Esophagus muscularis mucosa (tissue), 4 donors: ENCODE data around the gene LOC128125822.

ENCODE experiments used
- DNase-seq: peaks from one replicate; pipeline ENCODE4 v3.0.0-alpha.2; 2017; ENCODE audit errors: extremely low spot score
- H3K27ac ChIP-seq, 4 donors: fragments of 200-600 bp; sonication (generic); replicated peaks in 1 of 4; 1 replicate in 3 of 4; 2 replicates in 1 of 4; pipeline ENCODE4 v1.5.1; 2016 to 2019; ENCODE audit warnings: mild to moderate bottlenecking in 1 of 4
- H3K27me3 ChIP-seq, 4 donors: fragments of 200-600 bp; sonication (generic); one replicate each; pipeline versions ENCODE4 v1.5.1 to v1.6.0; 2016 to 2019
- H3K36me3 ChIP-seq, 4 donors: fragments of 200-600 bp; sonication (generic); one replicate each; pipeline ENCODE4 v1.5.1; 2016 to 2019
- H3K4me1 ChIP-seq, 4 donors: fragments of 200-600 bp; sonication (generic); one replicate each; pipeline ENCODE4 v1.5.1; 2016 to 2019
- H3K4me3 ChIP-seq, 4 donors: fragments of 200-600 bp; sonication (generic); 1 replicate in 2 of 4; 2 replicates in 2 of 4; pipeline ENCODE4 v1.5.1; 2016 to 2019; ENCODE audit warnings: mild to moderate bottlenecking in 4 of 4, moderate library complexity in 1 of 4
- H3K9me3 ChIP-seq, 4 donors: fragments of 200-600 bp; sonication (generic); 1 replicate in 3 of 4; 2 replicates in 1 of 4; pipeline ENCODE4 v1.5.1; 2016 to 2019
- CTCF ChIP-seq, 3 experiments: fragments of 200-600 bp in 2 of 3; fragments of 450-650 bp in 1 of 3; sonication (generic) in 2 of 3; IDR thresholded peaks; one replicate each; pipeline ENCODE4 v1.5.1; 2017 to 2019; ENCODE audit warnings: antibody characterized with exemption in 3 of 3, mild to moderate bottlenecking in 2 of 3, moderate library complexity in 1 of 3
- EP300 ChIP-seq: sonication (generic); formaldehyde crosslinking; IDR thresholded peaks from one replicate; pipeline ENCODE4 v1.6.1; 2017; ENCODE audit warnings: antibody characterized with exemption
- POLR2A ChIP-seq: fragments of 450-650 bp; IDR thresholded peaks from one replicate; pipeline ENCODE4 v1.6.1; 2017; ENCODE audit warnings: antibody characterized with exemption, moderate library complexity, mild to moderate bottlenecking, low read depth
- POLR2AphosphoS5 ChIP-seq, 2 donors: sonication (generic); formaldehyde crosslinking; IDR thresholded peaks; one replicate each; pipeline ENCODE4 v1.6.1; 2017; ENCODE audit warnings: antibody characterized with exemption in 2 of 2
- WGBS: methylation state at CpG from one replicate; pipeline ENCODE4 v1.1.5; 2018; 5-methylcytosine and 5-hydroxymethylcytosine counted together
- intact Hi-C: fragments of 100-400 bp; cut with DNase I; formaldehyde crosslinking; loops from one replicate; pipeline ENCODE4 v1.15.1; 2023

Gene LOC128125822

GRCh38 chr6:63571361-63572043, 778 bp upstream of the LOC128125822 start:
- WGBS: 21% methylated on average over 20 of the region's 20 CpGs
- peaks cover 4 to 28% (median 23%) of the 10 kb centered on the region in 4 donors for H3K4me1 ChIP-seq
- TF ChIP-seq EP300 (peak; percentile 13), CTCF (IDR thresholded peaks at IDR 0.05) (no peak), POLR2A (no peak)
- H3K36me3 ChIP-seq: peaks cover 0 to 3% (median 2%) of the 10 kb centered on the region in 4 donors
- peak overlapping the region; percentile 89 to 97 (median 94) for H3K4me3 ChIP-seq
- no peaks in the 10 kb centered on the region for H3K9me3 ChIP-seq
- no peaks in the 10 kb centered on the region for H3K27me3 ChIP-seq
- intact Hi-C loops: loop anchor here (10.0 kb wide), 2 partner anchors 63 to 217 kb away; partner anchors contain the start of gene PHF3
- peak; percentile 92 for DNase-seq
- peak overlapping the region; percentile 100 for H3K27ac ChIP-seq

GRCh38 chr6:63572747-63573075, 431 bp downstream of the LOC128125822 start:
- WGBS: 4% methylated on average over 9 of the region's 42 CpGs
- DNase-seq: no peak
- H3K4me1 ChIP-seq: peaks cover 4 to 29% (median 24%) of the 10 kb centered on the region in 4 donors
- no peaks in the 10 kb centered on the region for H3K27me3 ChIP-seq
- H3K9me3 ChIP-seq: no peaks in the 10 kb centered on the region
- no peak for TF ChIP-seq POLR2A
- TF ChIP-seq CTCF (IDR thresholded peaks at IDR 0.05): no peak
- no peak for TF ChIP-seq EP300
- TF ChIP-seq POLR2AphosphoS5 (IDR thresholded peaks at IDR 0.05): no peak
- peaks cover 4 to 15% (median 14%) of the 10 kb centered on the region in 4 donors for H3K36me3 ChIP-seq
- peak overlapping the region; percentile 100 for H3K27ac ChIP-seq
- peak overlapping the region; percentile 89 to 97 (median 94) for H3K4me3 ChIP-seq
- intact Hi-C loops: loop anchor here (10.0 kb wide), 2 partner anchors 62 to 218 kb away; partner anchors contain the start of gene PHF3

GRCh38 chr6:63573076-63573898, 1.0 kb downstream of the LOC128125822 start:
- TF ChIP-seq POLR2AphosphoS5 (IDR thresholded peaks at IDR 0.05) (peak; percentile 73 to 82), CTCF (IDR thresholded peaks at IDR 0.05) (no peak)
- peak overlapping the region; percentile 89 to 97 (median 94) for H3K4me3 ChIP-seq
- peaks cover 4 to 29% (median 24%) of the 10 kb centered on the region in 4 donors for H3K4me1 ChIP-seq
- intact Hi-C loops: loop anchor here (10.0 kb wide), 2 partner anchors 62 to 218 kb away; partner anchors contain the start of gene PHF3
- DNase-seq: peak; percentile 93
- no peaks in the 10 kb centered on the region for H3K27me3 ChIP-seq
- 3% methylated on average over 40 of the region's 86 CpGs for WGBS
- H3K36me3 ChIP-seq: peaks cover 4 to 21% (median 17%) of the 10 kb centered on the region in 4 donors
- H3K27ac ChIP-seq: peak overlapping the region; percentile 100
- H3K9me3 ChIP-seq: no peaks in the 10 kb centered on the region

- DNase-seq: no peak
- 14% methylated on average over 10 of the region's 10 CpGs for WGBS
- H3K36me3 ChIP-seq: peaks cover 4 to 28% (median 20%) of the 10 kb centered on the region in 4 donors
- no peaks in the 10 kb centered on the region for H3K27me3 ChIP-seq
- intact Hi-C loops: loop anchor here (10.0 kb wide), 2 partner anchors 61 to 219 kb away; partner anchors contain the start of gene PHF3
- H3K4me1 ChIP-seq: peaks cover 4 to 29% (median 24%) of the 10 kb centered on the region in 4 donors
- H3K9me3 ChIP-seq: no peaks in the 10 kb centered on the region
- TF ChIP-seq POLR2AphosphoS5 (IDR thresholded peaks at IDR 0.05) (no peak), CTCF (IDR thresholded peaks at IDR 0.05) (peak; percentile 35 to 53 (median 48))
- H3K27ac ChIP-seq: peak overlapping the region; percentile 100
- peak overlapping the region; percentile 89 to 97 (median 94) for H3K4me3 ChIP-seq
These were observed 1.7 kb downstream of the LOC128125822 start for GRCh38 chr6:63573899-63574553.
